Measurements from ENCODE around the gene JCAD.

DNA sequence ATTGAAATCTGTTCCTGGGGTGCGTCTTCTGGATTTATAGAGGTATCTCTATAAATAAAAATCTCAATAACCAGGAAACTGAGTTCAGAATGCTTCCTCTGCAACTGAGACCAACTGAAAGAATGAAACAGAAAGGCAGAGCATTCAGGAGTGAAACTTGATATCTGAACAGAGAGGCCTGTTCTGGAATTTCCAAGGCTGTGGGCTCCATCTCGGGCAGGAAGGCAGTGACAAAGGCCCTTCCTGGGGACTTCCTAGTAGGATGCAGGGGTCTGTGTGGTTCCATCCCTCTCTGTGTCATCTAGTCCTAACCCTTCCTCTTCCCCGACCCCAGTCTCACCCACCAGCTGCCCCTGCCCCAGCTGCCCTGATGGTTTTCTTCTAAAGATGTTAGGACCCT is 52.0 kb downstream of the JCAD start:
- TF ChIP-seq CBX2 (IDR thresholded peaks at IDR 0.05; ENCODE audit: insufficient read depth, low read length, poor library complexity, severe bottlenecking), result no peak
- no peak for TF ChIP-seq POLR2A (conservative IDR thresholded peaks at IDR 0.05)

Data from K562 (cell line).